GM21786 (cell line): ENCODE data around the gene CD63.
A peak's percentile ranks its signal among the peaks of the same experiment; 100 is the strongest.

Source experiments
- ATAC-seq: cut with Tn5 transposase; IDR thresholded peaks from one replicate; pipeline ENCODE4 v1.9.1; 2021; ENCODE audit not compliant: unreplicated experiment

Gene CD63

GRCh38 chr12:55741931-55742680 lies 13.3 kb upstream of the CD63 start:
- ATAC-seq = no peak

GRCh38 chr12:55739025-55739378 lies 10.2 kb upstream of the CD63 start:
- no peak for ATAC-seq

GRCh38 chr12:55738123-55739024 lies 9.6 kb upstream of the CD63 start:
- peak; percentile 83 for ATAC-seq

- peak; percentile 4 for ATAC-seq
Measured at GRCh38 chr12:55737581-55738122, 8.8 kb upstream of the CD63 start.

- peak; percentile 36 for ATAC-seq
Measured at GRCh38 chr12:55736780-55737580, 8.2 kb upstream of the CD63 start.

GRCh38 chr12:55736076-55736475 lies 7.3 kb upstream of the CD63 start:
- ATAC-seq = no peak

GRCh38 chr12:55734595-55734994 lies 5.8 kb upstream of the CD63 start:
- ATAC-seq = no peak

- ATAC-seq = no peak
Measured at GRCh38 chr12:55733858-55734257, 5.0 kb upstream of the CD63 start.

GRCh38 chr12:55733021-55733555 lies 4.3 kb upstream of the CD63 start:
- ATAC-seq = no peak

- ATAC-seq = no peak
Measured at GRCh38 chr12:55732288-55732687, 3.5 kb upstream of the CD63 start.

GRCh38 chr12:55729819-55730818 lies 1.3 kb upstream of the CD63 start:
- ATAC-seq = peak; percentile 39

GRCh38 chr12:55728186-55728938 lies 447 bp downstream of the CD63 start:
- ATAC-seq = peak; percentile 20

- ATAC-seq = no peak
Measured at GRCh38 chr12:55727643-55728185, 1.1 kb downstream of the CD63 start.

- no peak for ATAC-seq
Measured at GRCh38 chr12:55726971-55727370, 1.8 kb downstream of the CD63 start.

- no peak for ATAC-seq
Measured at GRCh38 chr12:55725556-55725955, 3.3 kb downstream of the CD63 start.

- no peak for ATAC-seq
Measured at GRCh38 chr12:55724940-55725309, 3.9 kb downstream of the CD63 start.

GRCh38 chr12:55724226-55724939 lies 4.4 kb downstream of the CD63 start:
- ATAC-seq = peak; percentile 24
